GM18517 (cell line): ENCODE measurements around the gene MSLN.

Source experiments
- ATAC-seq: cut with Tn5 transposase; IDR thresholded peaks from one replicate; pipeline ENCODE4 v1.9.1; 2021; ENCODE audit warnings: mild to moderate bottlenecking, moderate library complexity; ENCODE audit not compliant: unreplicated experiment

MSLN gene

DNA sequence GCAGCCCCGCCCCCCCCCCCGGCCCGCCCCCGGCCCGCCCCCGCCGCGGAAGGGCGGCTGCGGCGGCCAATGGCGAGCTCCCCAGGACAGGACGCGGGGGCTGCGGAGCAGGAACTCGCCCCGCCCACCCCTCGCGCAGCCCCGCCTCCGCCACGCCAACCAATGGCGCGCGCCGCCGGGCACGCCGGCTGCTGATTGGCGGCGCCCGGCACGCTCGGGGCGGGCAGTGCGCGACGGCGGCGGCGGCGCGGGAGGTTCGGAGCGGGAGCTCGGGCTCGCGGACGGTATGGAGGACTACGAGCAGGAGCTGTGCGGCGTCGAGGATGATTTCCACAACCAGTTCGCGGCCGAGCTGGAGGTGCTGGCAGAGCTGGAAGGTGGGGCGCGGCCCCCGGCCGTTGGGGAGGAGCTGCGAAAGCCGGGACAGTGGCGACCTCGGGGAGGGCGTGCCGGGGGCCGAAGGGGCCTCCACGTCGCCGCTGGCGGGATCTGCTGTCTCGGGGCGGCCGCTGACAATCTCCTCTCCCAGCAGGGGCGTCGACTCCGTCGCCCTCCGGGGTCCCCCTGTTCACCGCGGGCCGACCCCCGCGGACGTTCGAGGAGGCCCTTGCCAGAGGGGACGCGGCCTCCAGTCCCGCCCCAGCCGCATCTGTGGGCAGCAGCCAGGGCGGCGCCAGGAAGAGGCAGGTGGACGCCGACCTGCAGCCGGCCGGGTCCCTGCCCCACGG lies 28.0 kb downstream of the MSLN start, which contains the start of gene CHTF18:
Gene CHTF18 (plus strand): TSS at position 222 of the 728 bp plus-strand sequence. CDS start 65 bp downstream, at position 287.
- peak; percentile 62 for ATAC-seq

DNA sequence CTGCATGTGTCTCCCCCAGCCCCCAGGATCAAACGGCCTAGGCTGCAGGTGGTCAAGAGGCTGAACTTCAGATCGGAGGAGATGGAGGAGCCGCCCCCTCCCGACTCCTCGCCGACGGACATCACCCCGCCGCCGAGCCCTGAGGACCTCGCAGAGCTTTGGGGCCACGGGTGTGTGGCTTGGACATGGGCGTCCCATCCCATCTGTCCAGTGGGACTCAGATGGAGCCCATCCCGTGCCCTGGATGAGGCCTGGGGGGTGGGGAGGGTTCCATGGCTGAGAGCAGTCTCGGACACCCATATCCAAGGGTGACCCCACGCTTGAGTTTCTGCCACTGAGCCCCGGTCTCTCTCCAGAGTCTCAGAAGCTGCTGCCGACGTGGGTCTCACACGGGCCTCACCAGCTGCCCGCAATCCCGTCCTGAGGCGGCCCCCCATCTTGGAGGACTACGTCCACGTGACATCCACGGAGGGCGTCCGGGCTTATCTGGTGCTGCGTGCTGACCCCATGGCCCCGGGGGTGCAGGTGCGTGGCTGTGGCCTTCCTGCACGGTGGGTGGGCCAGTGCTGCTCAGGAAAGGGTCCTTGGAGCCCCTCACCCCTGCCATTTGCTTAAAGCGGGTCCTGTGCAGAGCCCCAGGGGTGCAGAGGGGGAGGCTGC lies 28.8 kb downstream of the MSLN start:
- ATAC-seq, result no peak

DNA sequence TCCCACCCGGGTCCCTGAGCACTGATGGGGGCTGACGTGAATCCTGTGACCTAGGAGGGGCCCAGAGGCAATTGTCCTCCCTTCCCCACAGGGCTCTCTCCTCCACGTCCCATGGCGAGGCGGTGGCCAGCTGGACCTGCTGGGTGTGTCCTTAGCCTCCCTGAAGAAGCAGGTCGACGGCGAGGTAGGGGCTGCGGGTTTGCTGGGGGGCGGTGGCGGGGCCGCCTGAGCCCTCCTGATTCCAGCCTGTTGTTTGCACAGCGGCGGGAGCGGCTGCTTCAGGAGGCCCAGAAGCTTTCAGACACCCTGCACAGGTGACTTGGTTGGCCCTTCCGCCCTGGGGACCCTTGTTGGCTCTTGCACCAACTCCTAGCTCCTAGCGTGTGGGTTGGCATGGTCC lies 29.6 kb downstream of the MSLN start:
- no peak for ATAC-seq

DNA sequence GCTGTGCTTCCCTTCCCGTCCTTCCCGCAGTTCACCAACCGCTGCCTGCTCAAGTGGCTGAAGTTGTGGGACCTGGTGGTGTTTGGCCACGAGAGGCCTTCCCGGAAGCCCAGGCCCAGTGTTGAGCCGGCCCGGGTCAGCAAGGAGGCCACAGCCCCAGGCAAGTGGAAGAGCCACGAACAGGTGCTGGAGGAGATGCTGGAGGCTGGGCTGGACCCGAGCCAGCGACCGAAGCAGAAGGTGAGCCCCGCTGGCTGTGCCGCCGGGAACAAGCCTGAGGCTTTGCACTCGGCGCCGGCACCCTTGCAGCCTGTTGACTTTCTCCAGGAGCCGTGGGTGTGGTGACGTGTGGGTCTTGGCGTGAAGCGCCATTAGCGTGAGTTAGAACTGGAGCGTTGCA lies 30.6 kb downstream of the MSLN start:
- ATAC-seq, result no peak

GRCh38 chr16:792221-792995 lies 31.9 kb downstream of the MSLN start:
- ATAC-seq, result no peak

- no peak for ATAC-seq
These were observed 32.9 kb downstream of the MSLN start for GRCh38 chr16:793414-793813.

DNA sequence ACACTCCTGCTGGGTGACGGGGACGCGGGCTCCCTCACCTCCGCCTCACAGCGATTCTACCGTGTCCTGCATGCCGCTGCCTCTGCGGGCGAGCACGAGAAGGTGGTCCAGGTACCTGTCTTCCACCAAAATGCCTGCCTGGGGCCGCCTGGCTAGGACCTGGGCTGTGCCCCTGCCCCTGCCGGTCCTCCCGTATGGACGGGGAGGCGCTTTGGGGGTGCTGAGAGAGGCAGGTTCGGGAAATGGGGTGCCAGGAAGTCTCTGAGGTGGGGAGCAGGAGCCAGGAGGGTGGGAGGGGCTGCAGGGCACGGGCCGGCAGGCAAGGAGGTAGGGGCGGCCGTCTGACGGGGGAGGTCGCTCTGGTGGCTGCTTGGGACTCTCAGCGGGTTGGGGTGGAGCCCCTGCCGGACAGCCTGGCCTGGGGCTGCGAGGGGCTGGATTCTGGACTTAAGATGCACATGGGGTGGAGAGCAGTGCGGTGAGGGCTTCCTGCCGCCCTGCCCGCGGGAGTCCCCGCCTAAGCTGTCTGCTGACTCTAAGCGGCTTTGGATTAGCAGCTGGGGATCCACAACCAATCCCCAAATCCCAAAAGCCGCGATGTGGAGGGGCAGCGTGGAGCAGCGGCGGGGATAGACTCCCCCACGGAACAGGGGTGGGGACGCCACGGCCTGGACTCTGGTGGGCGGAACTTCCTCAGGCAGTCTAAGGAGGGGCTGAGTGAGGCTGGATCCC lies 33.7 kb downstream of the MSLN start:
- no peak for ATAC-seq

DNA sequence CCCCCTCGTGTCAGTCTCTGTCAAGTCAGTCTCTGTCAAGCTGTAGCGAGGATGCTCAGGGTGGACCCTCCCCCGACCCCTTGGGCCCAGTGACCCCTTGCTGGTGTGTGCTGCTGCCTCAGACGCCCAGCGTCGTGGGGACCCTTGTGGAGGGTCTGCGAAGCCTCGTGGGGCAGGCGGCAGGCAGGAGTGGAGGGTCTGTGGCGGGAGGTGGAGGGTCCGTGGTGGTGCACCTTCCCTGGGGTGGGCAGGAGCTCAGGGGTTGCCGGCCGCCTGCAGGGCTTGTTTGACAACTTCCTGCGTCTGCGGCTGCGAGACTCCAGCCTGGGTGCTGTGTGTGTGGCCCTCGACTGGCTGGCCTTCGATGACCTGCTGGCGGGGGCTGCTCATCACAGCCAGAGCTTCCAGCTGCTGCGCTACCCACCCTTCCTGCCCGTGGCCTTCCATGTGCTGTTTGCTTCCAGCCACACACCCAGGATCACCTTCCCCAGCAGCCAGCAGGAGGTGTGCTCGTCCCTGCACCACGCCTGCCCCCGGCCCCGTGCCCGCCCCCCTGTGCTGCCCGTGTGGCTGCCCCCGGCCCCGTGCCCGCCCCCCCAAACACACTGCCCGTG lies 34.4 kb downstream of the MSLN start:
- no peak for ATAC-seq

GRCh38 chr16:795580-796229 lies 35.2 kb downstream of the MSLN start:
- ATAC-seq, result no peak

DNA sequence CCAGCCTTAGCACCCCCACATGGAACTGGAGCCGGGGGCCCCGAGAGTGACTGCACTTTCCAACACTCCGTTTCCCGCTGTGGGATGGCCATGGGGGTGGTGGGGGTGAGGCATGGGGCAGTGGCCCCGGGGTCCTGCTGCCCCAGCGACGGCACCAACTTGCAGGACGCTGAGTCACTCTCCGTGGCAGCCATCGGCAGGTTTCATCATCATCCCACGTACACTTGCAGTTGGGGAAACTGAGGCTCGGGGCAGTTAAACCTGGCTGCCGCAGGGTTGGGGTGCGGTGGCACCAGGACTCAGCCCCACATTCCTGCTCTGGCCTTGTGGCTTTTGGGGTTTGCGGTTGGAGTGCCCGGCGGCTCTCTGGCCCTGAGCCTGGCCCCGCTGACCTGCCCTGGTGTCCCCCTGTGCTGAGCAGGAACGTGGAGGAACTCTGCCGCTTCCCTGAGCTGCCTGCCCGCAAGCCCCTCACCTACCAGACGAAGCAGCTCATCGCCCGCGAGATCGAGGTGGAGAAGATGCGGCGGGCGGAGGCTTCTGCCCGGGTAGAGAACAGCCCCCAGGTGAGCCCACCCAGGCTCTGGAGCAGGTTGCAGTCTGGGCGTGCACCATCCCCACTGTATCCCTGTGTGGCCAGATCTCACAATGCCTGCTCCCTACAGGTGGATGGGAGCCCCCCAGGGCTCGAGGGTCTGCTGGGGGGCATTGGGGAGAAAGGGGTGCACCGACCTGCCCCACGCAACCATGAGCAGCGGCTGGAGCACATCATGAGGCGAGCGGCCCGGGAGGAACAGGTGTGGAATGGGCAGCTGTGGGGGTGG lies 36.0 kb downstream of the MSLN start:
- ATAC-seq, result no peak

GRCh38 chr16:797120-797420 lies 36.5 kb downstream of the MSLN start:
- ATAC-seq, result no peak

DNA sequence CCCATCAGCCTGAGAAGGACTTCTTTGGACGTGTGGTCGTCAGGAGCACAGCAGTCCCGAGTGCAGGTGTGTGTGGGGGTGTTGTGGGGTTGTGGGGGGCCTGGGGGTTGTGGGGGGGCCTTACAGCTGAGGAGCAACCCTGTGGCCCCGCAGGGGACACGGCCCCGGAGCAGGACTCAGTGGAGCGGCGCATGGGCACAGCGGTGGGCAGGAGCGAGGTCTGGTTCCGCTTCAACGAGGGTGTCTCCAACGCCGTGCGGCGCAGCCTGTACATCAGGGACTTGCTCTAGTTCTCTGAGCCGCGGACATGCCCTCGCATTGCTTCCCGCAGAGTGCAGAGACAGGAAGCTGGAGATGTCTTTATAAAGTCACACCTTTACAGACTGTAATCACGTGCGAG lies 37.2 kb downstream of the MSLN start:
- ATAC-seq, result no peak

- no peak for ATAC-seq
These were observed 38.1 kb downstream of the MSLN start for GRCh38 chr16:798666-799065.

DNA sequence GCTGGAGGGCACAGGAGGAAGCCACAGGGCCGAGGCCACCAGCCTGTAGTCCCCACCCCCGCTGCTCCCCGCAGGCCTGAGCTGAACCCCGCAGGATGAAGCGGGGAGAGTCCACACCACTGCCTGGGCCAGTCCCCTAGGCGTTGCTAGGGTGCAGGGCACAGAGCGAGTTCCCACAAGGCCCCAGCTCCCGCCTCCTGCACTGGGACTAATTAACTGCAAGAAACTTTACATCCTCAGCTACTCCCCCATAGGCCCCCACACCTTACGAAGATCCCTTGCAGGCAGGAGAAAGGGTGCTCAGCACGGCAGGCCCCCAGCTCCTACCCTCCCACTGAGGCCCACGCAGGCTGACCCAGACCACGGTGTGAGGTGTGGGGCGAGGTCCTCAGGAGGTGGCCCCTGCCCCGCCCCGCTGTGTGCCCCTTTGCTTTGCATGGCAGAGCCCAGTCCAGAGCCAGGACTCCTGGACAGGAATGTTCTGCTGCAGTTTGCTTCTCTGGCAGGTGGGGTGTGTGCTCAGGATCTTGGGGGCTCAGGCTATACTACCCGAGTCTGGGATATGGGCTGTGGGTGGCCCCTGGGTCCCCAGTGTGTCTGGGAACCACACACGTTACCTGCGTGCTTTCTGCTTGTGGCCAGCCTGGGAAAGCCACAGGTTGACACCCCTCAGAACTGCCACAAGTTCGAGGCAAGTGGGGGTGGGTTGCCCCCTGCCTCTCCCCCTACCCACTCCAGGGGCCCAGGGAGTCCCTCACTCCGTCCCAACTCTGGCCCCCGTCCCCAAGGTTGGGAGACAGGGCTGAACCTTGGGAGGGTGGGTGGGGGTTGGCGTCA lies 38.8 kb downstream of the MSLN start:
- no peak for ATAC-seq

DNA sequence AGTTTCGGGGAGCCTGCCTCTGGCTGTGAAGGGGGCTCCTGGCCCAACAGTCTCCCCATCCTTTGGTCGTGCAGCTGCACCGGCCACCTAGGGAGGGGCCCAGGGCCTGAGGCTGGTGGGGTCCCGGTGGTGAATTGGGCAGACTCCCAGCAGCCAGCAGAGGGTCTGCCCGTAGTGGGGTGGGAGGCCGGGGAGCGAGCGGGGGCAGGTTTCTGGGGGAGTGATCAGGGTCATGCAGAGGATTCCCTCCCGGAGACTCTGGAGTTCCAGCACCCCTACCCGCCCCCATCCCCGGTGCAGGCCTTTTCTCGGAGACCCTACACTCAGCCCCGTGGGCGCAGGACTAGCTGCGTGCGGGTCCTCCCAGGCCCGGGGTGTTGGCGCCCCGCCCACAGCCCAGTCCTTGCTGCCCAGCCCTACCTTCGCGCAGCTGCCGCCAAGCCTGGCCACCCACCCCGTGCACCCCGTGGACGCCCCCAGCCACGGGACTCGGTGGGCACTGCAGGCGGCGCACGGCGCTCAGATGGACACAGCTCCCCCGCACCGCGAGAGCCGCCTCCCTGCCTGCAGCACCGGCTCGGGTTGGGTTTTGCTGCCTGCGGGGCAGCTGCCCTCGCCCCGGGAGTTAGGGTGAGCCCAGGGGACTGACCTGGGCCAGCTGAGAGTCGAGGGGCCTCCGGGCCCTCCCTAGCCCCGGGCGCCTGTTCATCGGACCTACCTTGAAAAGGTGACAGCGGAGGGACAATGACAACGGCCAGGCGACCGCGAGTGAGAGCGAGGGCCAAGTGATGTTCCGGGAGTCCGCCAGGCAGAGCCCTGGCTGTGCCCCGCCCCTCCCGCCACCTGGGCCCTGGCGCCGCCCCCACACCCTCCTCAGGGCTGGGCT lies 39.7 kb downstream of the MSLN start, which contains the start of gene GNG13:
Gene GNG13 (minus strand): TSS at position 787 of the 886 bp plus-strand sequence. CDS start 1,657 bp downstream, outside the sequence.
- ATAC-seq, result no peak

- ATAC-seq, result no peak
These were observed 40.4 kb downstream of the MSLN start for GRCh38 chr16:800834-801511.
